ENCODE measurements around the gene RAD51AP2. TPM values are rescaled to one million over a fixed set of nuclear protein-coding genes. Genes with fewer than 3 reads are reported as not detected.
A peak's percentile ranks its signal among the peaks of the same experiment; 100 is the strongest.

Gene RAD51AP2
- total and polyA plus RNA-seq, 2 of the 13 experiments (the other 11 are each of a cell fraction or from before 2014, with no cell fraction given), result 0.11 to 0.12 TPM

GRCh38 chr2:17470855-17471641, 47.2 kb downstream of the RAD51AP2 start (continued):
- TF ChIP-seq ZNF280D (CRISPR knock-in tag; IDR thresholded peaks at IDR 0.05) (peak; percentile 84; the same call in 1 of the 2 replicates), RXRB (CRISPR knock-in tag; IDR thresholded peaks at IDR 0.05; ENCODE audit: borderline replicate concordance) (0 out of 2 replicates have a peak, but pooled peaks have one; percentile 19), REPIN1 (CRISPR knock-in tag; IDR thresholded peaks at IDR 0.05; ENCODE audit: borderline replicate concordance, low read depth) (peak; percentile 71; the same call in 1 of the 2 replicates), ZMYM2 (CRISPR knock-in tag; IDR thresholded peaks at IDR 0.05) (0 out of 2 replicates have a peak, but pooled peaks have one; percentile 30), HOXA7 (CRISPR knock-in tag; IDR thresholded peaks at IDR 0.05) (no peak), ZNF558 (CRISPR knock-in tag; IDR thresholded peaks at IDR 0.05; ENCODE audit: borderline replicate concordance) (0 out of 2 replicates have a peak, but pooled peaks have one; percentile 41), NFIB (CRISPR knock-in tag; IDR thresholded peaks at IDR 0.05; ENCODE audit: borderline replicate concordance) (no peak), ZNF414 (CRISPR knock-in tag; IDR thresholded peaks at IDR 0.05) (0 out of 2 replicates have a peak, but pooled peaks have one; percentile 36), ZSCAN21 (CRISPR knock-in tag; IDR thresholded peaks at IDR 0.05; ENCODE audit: borderline replicate concordance) (no peak), ARID3A (IDR thresholded peaks at IDR 0.05; ENCODE audit: low read depth, low read length) (peak; percentile 73), THAP11 (CRISPR knock-in tag; IDR thresholded peaks at IDR 0.05) (0 out of 2 replicates have a peak, but pooled peaks have one; percentile 29), ZNF362 (CRISPR knock-in tag; IDR thresholded peaks at IDR 0.05; ENCODE audit: borderline replicate concordance) (peak; percentile 96), ZNF124 (CRISPR knock-in tag; IDR thresholded peaks at IDR 0.05) (no peak), ZKSCAN8 (CRISPR knock-in tag; IDR thresholded peaks at IDR 0.05; ENCODE audit: borderline replicate concordance) (0 out of 2 replicates have a peak, but pooled peaks have one; percentile 32), ZNF468 (CRISPR knock-in tag; IDR thresholded peaks at IDR 0.05) (no peak), CTCF (CRISPR knock-in tag; IDR thresholded peaks at IDR 0.05) (peak; percentile 88), CREB1 (IDR thresholded peaks at IDR 0.05) (no peak), CREB1 (CRISPR knock-in tag; IDR thresholded peaks at IDR 0.05) (0 out of 2 replicates have a peak, but pooled peaks have one; percentile 14), TRIM24 (CRISPR knock-in tag; IDR thresholded peaks at IDR 0.05) (no peak), PHF5A (CRISPR knock-in tag; IDR thresholded peaks at IDR 0.05; ENCODE audit: low read depth, unreplicated experiment) (peak; percentile 24)

Measured in HepG2 (cell line).